OCI-LY7 (cell line): ENCODE data around the gene RAB7A.

Experiments
- EZH2phosphoT487 ChIP-seq: fragments of 200-600 bp; sonication (generic); IDR thresholded peaks from 2 replicates; pipeline ENCODE4 v1.6.1; 2018; ENCODE audit warnings: low read depth, borderline replicate concordance, mild to moderate bottlenecking, mixed run types, antibody characterized with exemption, low read length, moderate library complexity, mixed read lengths
- TF ChIP-seq, protein P1 (sequence below): fragments of 200-600 bp; sonication (generic); conservative IDR thresholded peaks from 2 replicates; pipeline ENCODE4 v1.5.1; 2014; ENCODE audit warnings: mild to moderate bottlenecking, antibody characterized with exemption, low read length, moderate library complexity, mixed read lengths

DNA sequence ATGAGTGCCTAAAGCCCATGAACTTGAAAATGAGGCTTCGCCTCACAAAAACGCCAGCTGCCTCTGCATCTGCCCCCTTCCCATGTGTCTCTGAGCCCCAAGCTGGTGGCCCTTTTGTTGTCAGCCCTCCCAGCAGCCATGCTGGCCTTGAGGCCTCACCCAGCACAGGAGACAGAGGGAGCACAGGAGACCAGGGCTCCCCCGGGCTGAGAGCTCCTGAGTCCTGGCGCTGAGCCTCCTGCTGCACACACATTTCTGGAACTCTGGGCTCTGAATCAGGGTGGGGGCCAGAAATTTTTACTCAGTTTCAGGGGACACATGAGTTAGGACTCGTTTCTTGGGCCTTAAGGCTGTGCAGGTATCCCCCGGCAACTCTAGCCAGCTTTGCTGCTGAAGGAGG lies 97.0 kb downstream of the RAB7A start:
- TF ChIP-seq, protein P1, sequence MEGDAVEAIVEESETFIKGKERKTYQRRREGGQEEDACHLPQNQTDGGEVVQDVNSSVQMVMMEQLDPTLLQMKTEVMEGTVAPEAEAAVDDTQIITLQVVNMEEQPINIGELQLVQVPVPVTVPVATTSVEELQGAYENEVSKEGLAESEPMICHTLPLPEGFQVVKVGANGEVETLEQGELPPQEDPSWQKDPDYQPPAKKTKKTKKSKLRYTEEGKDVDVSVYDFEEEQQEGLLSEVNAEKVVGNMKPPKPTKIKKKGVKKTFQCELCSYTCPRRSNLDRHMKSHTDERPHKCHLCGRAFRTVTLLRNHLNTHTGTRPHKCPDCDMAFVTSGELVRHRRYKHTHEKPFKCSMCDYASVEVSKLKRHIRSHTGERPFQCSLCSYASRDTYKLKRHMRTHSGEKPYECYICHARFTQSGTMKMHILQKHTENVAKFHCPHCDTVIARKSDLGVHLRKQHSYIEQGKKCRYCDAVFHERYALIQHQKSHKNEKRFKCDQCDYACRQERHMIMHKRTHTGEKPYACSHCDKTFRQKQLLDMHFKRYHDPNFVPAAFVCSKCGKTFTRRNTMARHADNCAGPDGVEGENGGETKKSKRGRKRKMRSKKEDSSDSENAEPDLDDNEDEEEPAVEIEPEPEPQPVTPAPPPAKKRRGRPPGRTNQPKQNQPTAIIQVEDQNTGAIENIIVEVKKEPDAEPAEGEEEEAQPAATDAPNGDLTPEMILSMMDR, result no peak
- no peak for TF ChIP-seq EZH2phosphoT487
